HK-2 (cell line): ENCODE measurements around the gene SPTBN4.
"Not testable (repeated sequence)": the region's sequence is repeated elsewhere in the genome, so short reads cannot be mapped to it uniquely, and the experiment has no call there.

Source experiments
- DNase-seq: peaks from one replicate; pipeline ENCODE4 v3.0.0-alpha.2; 2018; ENCODE audit not compliant: unreplicated experiment

SPTBN4 gene

DNA sequence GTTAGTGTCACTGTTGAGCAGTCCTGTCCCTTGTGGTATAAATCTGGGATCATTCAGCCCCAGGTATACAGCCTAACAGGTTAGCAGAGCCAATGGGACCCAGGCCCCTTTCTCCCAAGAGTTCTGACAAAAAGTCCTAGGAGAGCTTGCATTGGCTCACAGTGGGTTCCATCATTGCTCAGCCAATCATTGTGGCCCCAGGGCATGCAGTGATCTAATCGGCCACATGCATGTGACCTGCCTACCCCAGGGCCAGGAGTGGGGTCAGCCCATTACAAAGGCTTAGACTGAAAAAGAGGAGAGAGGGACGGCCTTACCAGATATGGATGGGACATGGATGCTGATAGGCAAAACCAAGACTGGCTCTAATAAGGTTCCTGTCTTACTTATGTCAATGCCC, 41.1 kb downstream of the SPTBN4 start:
- no peak for DNase-seq

DNA sequence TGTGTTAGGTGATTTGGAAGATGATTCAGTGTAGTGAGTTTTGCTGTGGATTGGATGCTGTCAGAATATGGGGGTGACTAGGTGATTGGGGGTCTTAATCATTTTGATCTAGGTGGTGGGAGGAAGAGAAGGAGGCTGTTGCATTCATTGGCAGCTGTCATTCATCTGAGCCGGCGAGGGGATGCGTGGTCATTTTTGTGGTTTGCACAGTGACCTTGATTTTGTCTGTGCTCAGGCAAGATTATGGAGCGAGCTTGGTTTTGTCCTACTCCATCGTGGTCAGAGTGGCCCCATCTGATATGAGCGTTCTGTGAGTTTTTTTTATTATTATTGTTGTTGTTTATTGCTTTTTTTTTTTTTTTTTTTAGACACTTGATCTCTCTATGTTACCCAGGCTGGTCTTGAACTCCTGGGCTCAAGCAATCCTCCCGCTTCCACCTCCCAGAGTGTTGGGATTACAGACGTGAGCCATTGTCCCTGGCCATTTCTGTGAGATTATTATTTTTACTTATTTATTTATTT, 42.0 kb downstream of the SPTBN4 start:
- no peak for DNase-seq

DNA sequence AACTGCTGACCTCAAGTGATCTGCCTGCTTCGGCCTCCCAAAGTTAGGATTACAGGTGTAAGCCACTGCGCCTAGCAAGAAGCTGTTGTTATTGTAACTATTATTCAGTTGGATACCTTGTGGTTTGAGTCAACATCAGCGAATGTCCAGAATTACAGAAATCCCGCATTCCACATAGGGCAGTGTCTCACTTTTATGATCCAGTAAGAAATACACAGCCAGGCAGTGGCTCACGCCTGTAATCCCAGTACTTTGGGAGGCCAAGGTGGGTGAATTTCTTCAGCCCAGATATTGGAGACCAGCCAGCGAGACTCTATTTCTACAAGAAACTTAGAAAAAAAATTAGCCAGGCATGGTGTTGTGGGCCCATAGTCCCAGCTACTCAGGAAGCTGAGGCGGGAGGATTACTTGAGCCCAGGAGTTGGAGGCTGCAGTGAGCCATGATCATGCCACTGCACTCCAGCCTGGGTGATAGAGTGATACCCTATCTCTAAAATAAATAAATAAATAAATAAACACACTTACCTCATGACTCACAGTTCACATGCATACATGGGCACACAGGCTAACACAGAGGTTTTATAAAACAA, 43.8 kb downstream of the SPTBN4 start:
- DNase-seq, result no peak

DNA sequence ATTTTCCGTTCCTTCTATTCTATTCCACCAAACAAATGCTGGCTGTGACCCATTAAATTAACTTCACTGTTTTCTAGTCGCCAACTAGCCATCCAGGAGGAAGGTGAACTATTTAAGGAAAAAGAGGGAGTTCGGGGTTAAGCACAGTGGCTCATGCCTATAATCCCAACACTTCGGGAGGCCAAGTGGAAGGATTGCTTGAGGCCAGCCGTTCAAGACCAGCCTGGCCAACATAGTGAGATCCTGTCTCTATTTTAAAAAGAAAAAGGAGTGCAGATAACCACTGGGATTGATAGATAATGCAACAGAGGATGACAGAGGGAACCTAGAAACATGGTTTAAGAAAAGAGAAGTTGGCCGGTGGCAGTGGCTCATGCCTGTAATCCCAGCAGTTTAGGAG, 44.7 kb downstream of the SPTBN4 start:
- DNase-seq, result no peak

DNA sequence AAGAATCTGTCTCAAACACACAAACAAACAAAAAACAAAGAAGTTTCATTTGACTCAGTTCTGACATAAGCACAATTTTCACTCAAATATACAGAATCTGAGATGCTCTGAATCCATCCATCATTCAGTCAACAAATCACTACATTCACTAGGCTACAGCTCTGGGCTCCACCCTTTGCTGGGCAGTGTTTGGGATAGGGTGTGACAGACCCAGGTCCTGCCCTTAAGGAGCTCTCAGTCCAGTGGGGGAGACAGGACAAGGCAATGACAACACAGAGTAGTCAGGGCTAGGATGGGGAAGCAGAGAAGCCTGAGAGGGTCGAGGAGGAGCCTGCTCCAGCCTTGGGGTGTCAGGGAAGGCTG, 45.3 kb downstream of the SPTBN4 start:
- DNase-seq, result no peak

DNA sequence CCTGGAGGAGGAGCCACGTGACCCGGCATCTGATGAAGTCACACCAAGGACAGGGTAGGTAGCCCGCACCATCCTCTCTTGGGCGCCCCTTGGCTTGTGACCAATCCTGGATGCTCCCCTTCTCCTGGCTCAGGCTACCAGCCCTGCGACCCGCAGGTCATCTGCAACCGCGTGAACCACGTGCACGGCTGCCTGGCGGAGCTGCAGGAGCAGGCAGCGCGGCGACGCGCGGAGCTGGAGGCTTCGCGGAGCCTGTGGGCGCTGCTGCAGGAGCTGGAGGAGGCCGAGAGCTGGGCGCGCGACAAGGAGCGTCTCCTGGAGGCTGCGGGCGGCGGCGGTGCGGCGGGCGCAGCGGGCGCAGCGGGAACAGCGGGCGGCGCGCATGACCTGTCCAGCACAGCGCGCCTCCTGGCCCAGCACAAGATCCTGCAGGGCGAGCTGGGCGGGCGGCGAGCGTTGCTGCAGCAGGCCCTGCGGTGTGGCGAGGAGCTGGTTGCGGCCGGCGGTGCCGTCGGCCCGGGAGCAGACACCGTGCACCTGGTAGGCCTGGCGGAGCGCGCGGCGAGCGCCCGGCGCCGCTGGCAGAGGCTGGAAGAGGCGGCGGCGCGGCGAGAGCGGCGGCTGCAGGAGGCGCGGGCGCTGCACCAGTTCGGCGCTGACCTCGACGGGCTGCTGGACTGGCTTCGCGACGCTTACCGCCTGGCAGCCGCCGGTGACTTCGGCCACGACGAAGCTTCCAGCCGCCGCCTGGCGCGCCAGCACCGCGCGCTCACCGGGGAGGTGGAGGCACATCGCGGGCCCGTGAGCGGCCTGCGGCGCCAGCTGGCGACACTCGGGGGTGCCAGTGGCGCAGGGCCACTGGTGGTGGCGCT, 45.9 kb downstream of the SPTBN4 start:
- no peak for DNase-seq

DNA sequence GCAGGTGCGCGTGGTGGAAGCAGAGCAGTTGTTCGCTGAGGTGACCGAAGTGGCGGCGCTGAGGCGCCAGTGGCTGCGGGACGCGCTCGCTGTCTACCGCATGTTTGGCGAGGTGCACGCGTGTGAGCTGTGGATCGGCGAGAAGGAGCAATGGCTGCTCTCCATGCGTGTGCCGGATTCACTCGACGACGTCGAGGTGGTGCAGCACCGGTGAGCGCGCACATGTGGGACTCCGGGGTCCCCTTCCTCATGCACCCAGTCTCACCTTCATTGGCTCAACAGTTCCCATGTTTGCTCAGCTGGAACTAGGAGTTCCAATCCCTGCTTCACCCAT, 46.5 kb downstream of the SPTBN4 start:
- DNase-seq, result no peak

DNA sequence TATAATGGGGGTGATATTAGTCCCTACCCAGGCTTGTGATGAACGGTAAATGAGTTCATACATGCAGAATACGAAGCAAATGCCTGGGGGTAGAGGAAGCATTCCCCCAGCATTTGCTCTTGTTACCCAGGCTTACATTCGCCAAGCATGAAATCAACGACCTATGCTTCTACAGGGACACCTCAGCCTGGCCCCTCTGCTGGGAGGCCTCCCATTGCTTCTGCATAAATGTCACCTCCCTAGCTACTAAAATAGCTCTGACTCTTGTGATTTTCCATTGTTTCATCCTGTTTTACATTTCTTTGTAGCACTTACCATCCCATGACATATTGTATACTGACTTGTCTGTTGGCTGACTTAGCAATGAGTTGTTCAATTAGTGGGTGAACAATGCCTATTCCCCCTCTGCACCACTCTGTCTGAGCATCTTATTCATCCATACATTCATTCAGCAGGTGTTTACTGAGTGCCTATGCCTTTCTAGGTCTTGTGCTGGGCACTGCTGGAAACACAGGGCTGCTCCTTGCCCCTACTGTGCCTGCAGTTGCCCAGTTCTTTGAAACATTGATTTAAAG, 47.0 kb downstream of the SPTBN4 start:
- DNase-seq, result no peak

DNA sequence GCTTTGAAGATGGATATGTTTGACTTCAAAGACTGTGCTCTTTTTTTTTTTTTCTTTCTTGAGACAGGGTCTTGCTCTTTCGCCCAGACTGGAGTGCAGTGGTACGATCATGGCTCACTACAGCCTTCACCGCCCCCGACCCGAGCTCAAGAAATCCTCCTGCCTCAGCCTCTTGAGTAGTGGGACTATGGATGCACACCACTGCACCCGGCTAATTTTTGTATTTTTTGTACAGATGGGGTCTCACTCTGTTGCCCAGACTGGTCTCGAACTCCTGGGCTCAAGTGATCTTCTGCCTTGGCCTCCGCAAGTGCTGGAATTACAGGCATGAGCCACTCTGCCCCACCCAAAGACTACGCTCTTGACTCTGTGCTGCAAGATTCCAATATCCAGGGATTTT, 50.4 kb downstream of the SPTBN4 start:
- no peak for DNase-seq

DNA sequence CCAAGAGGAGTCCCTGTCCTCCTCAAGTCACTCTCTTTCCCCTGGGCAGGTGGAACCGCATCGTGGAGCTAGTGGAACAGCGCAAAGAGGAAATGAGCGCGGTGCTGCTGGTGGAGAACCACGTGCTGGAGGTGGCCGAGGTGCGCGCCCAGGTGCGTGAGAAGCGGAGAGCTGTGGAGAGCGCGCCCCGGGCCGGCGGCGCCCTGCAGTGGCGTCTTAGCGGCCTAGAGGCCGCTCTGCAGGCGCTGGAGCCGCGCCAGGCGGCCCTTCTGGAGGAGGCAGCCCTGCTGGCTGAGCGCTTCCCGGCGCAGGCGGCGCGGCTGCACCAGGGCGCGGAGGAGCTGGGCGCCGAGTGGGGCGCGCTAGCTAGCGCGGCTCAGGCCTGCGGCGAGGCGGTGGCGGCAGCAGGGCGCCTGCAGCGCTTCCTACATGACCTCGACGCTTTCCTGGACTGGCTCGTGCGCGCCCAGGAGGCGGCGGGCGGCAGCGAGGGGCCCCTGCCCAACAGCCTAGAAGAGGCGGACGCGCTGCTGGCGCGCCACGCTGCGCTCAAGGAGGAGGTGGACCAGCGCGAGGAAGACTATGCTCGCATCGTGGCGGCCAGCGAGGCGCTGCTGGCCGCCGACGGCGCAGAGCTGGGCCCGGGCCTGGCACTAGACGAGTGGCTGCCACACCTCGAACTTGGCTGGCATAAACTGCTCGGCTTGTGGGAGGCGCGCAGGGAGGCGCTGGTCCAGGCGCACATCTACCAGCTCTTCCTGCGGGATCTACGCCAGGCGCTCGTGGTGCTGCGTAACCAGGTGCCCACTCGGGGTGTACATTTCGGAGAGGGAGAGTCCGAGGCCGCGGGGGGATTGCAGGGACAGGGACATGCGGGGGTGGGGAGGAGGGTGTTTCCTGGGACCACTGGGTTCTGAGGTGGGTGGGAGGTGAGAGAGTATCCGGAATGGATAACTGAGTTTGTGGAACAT, 52.8 kb downstream of the SPTBN4 start:
- DNase-seq, result no peak

DNA sequence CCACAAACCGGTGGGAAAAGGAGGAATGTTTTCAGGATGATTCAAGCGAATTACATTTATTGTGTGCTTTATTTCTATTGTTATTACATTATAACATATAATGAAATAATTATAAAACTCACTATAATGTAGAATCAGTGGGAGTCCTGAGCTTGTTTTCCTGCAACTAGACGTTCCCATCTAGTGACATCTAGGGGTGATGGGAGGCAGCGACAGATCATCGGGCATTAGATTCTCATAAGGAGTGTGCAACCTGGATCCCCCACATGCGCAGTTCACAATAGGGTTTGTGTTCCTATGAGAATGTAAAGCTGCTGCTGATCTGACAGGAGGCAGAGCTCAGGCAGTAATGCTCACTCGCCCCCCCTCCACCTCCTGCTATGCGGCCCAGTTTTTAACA, 54.5 kb downstream of the SPTBN4 start:
- no peak for DNase-seq

DNA sequence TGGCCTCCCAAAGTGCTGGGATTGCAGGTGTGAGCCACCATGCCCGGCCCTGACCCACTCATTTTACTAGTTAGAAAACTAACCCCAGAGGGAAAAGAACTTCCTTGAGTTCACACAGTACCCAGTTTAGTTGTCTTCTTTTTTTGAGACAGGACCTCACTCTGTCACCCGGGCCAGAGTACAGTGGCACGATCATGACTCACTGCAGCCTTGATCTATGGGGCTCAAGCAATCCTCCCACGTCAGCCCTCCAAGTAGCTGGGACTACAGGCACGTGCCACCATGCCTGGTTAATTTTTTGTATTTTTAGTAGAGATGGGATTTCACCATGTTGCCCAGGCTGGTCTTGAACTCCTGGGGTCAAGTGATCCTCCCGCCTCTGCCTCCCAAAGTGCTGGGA, 55.1 kb downstream of the SPTBN4 start:
- DNase-seq, result not testable (repeated sequence)

DNA sequence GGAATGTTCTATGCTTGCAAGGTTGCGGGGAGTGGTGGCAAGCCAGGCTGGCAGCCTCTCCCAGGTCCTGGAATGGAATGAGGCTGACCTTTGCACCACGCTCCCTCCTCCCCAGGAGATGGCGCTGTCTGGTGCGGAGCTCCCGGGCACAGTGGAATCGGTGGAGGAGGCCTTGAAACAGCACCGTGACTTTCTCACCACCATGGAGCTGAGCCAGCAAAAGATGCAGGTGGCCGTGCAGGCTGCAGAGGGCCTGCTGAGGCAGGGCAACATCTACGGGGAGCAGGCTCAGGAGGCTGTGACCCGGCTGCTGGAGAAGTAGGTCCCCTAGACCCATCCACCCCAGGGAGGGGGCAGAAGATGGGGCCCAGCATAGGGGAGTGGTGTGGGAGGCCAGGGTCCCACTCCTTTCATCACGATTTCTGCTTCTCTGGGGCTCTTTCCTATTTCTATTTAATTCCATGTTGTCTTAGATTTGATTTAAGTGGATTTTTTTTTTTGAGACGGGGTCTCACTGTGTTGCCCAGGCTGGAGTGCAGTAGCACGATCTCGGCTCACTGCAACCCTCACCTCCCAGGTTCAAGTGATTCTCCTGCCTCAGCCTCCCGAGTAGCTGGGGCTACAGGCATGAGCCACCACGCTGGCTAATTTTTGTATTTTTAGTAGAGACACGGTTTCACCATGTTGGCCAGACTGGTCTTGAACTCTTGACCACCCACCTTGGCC, 56.7 kb downstream of the SPTBN4 start:
- peak; percentile 72 for DNase-seq

DNA sequence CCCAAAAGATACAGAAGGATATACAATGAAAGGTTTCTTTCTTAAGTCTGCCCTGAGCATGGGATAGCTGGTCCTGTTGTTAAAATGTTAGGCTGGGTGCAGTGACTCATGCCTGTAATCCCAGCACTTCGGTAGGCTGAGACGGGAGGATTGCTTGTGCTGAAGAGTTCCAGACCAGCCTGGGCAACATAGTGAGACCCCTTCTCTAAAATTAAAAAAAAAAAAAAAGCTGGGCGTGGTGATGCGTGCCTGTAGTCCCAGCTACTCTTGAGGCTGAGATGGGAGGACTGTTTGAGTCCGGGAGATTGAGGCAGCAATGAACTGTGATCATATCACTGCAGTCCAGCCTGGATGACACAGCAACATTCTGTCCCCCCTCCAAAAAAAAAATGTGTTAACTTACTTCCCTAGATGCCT, 57.3 kb downstream of the SPTBN4 start:
- no peak for DNase-seq

DNA sequence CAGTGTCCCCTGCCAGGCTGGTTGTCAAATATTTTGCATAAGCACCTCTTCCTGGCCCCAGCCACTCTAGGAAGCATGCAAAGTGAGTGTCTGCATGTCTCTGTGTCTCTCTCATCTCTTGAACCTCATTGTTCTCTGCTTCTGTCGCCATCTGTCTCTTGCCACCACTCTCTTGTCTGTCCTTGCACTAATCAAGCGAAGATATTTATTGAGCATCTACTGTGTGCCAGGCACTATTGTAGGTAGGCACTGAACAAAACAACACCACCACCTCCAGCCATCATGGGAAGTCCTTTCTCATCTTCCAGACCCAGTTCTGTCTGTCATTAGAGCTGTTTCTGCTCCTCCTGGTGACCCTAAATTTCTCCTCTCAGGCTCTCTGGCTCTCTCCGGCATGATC, 57.9 kb downstream of the SPTBN4 start:
- no peak for DNase-seq

DNA sequence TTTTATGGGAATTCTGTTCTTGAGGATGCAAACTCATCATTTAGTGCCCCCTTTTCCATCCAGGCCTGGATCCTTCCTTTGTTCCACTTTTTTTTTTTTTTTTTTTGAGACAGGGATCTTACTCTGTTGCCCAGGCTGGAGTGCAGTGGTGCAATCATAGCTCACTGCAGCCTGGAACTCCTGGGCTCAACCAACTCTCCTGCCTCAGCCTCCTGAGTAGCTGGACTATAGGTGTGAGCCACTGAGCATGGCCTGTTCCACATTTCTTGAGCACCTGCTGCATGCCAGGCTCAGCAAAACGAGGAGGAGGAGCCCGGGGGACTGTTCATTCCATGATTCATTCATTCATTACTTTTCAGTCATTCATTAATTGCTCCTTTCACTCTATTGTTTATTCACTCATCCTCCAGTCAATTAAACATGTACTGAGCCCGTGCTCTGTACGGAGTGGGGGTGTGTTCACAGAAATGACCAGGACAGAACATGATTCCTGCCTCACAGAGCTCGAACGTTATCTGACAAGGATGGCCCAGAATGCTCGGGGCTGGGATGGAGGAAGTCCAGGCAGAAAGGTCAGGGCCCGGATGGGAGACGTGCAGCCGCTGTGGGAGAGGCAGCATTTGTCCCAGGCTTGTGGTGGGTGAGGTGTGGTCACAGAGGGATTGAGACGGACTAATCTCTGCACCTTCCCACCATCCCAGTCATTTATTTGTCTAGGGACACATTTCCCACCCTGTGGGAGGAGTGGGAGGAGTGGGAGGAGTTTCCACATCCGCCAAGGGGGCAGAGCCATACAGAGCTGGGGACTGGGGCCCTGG, 58.6 kb downstream of the SPTBN4 start:
- no peak for DNase-seq

DNA sequence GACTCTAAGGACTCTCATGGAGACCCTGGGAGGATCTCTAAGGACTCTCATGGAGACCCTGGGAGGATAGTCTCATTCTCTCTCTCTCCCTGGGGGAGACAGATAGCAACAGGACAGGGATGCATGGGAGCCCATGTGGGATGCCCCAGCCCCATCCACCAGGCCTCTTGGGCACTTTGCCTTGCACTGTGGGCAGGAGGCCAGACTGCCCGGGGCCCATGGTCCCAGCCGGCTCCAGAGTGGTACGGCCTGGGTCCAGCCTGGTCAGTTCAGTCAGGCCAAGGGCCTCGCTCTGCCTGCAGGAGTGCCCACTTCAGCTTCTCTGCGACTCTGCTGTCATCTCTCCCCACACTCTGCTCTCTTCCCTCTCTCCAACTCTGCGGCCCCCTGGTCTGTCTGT, 61.3 kb downstream of the SPTBN4 start:
- DNase-seq, result no peak

DNA sequence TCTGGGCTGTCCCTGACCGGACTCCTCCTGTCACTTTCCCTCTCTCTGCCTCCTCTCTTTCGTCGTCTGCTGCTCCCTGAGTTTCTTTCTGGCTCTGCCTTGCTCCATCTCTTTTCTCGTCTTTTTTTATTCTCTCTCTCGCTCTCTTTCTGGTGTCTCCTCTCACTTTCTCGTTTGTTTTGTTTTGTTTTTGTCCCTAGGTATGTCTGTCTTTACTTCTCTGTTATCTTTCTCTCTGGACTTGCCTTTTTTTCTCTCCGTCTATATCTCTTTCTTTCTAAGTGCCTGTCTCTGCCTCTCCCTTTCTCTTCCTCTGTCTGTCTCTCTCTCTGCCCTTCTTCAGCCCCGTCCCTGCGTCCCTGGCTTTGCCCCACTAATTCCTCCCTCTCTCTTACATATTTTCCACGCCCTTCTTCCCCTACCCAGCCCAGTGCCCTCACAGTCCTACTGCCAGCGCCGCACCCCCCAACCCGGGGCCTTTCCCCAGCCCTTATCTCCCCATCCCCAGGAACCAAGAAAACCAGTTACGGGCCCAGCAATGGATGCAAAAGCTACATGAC, 61.8 kb downstream of the SPTBN4 start:
- no peak for DNase-seq

DNA sequence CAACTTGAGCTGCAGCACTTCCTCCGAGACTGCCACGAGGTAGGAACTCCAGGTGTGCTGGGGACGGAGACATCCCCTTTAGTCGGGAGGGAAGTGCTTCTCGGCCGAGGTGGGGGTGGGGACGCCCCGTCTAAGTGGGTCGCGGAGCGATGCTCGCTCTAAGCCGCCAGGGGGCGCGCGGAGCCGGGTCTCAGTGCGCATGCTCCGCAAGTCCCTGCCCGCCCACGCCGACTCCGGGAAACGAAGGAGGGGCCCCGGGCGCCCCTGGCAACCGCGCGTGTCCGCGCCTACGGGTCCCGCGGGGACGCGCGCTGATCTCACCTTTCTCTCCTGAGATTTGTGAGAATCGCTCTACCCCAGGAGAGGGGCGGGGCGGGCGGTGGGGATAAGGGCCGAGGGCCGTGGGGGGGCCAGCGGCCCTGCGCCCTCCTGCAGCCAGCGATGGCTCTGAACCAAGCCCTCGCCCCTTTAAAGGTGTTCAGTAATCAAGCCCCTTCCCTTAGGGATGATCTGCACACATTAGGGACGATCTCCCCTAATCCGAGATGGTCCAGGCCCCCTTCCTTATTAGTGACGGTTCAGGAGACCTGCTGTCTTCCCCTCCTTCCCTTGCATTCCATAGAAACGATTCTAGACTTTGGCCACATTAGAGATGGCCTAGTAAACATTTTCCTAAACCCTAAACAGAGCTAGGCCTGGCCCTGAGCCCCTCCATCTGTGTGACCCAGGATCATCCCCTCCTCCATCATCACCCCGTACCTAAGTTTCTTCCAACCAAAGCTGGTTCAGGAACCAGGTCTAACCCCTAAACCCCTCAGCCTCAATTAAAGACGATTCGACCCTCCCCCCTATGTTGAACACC, 62.5 kb downstream of the SPTBN4 start:
- DNase-seq, result peak; percentile 87
